ENCODE results near the gene MTMR10. TPM values are rescaled to one million over a fixed set of nuclear protein-coding genes. Genes with fewer than 3 reads are reported as not detected.

Gene MTMR10
- total RNA-seq, 1 donor from 2014 or later, result 6.6 TPM

DNA sequence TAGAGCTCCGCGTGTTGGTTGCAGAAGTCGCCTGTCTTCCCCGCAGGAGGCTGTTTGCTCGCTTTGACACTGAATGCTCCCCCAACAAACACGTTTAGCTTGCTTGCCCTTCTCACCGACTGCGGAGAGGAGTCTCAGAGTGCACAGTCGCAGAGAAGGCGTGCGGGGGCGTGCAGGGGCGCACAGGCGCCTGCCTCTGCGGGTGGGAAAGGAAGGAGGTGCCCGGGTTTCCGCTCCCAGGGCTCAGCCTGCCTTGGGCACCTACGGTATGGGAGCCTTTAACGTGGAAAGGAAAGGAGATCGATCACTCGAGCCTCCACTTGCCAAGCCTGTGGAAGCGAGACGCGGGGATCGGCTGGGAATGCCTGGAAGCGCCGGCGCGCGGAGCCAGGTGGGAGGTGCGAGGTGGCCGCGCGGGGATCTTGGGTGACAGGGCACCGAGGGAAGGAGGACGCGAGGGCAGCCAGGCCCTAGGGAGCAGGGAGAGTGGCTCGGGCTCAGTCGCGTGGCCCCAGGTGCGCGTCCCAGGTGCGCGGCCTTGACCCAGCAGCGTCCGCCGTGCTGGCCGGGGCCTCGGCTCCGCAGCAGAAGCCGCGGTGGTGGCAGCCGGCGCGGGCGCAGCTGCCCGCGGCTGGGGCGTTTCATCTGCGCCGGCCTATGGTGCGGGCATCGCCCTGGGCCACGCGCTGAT lies 87.8 kb downstream of the MTMR10 start, which contains the start of gene FAN1:
FAN1 (plus strand) TSS at position 419 of the 691 bp plus-strand sequence. CDS start 749 bp downstream, outside the sequence.
- FAIRE-seq (no peak), DNase-seq (ENCODE audit: low read depth) (peak; percentile 84)
- Histone ChIP-seq H3K36me3 (ENCODE audit: control insufficient read depth, insufficient read depth, low read length) (no peaks in the 10 kb centered on the region), H3K27me3 (ENCODE audit: control insufficient read depth, insufficient read depth, low read length) (no peaks in the 10 kb centered on the region), H3K4me3 (ENCODE audit: low read depth, low read length) (peak within 1 kb of the TSS; percentile 52)
- TF ChIP-seq, protein P1, sequence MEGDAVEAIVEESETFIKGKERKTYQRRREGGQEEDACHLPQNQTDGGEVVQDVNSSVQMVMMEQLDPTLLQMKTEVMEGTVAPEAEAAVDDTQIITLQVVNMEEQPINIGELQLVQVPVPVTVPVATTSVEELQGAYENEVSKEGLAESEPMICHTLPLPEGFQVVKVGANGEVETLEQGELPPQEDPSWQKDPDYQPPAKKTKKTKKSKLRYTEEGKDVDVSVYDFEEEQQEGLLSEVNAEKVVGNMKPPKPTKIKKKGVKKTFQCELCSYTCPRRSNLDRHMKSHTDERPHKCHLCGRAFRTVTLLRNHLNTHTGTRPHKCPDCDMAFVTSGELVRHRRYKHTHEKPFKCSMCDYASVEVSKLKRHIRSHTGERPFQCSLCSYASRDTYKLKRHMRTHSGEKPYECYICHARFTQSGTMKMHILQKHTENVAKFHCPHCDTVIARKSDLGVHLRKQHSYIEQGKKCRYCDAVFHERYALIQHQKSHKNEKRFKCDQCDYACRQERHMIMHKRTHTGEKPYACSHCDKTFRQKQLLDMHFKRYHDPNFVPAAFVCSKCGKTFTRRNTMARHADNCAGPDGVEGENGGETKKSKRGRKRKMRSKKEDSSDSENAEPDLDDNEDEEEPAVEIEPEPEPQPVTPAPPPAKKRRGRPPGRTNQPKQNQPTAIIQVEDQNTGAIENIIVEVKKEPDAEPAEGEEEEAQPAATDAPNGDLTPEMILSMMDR (IDR thresholded peaks at IDR 0.05; ENCODE audit: insufficient read depth, low read length, severe bottlenecking), result no peak

DNA sequence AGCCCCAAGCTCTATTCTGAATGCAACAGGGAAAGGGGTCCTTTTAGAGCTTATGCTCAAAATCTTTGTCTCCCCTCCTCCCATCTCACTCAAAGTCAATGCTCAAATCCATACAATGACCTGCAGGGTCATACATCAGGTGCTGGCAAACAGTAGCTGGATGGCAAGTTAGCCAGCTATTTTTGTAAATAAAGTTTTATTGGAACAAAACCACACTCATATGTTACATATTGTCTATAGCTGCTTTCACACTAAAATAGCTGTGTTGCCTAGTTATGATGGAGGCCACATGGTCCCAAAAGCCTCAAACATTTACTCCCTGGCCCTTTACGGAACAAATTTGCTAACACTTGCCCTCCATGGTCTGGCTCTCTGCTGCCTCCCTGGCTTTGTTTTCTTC lies 89.5 kb downstream of the MTMR10 start:
- H3K36me3 ChIP-seq (ENCODE audit: control insufficient read depth, insufficient read depth, low read length), result no peaks in the 10 kb centered on the region
- FAIRE-seq, result no peak
- TF ChIP-seq, protein P1 (IDR thresholded peaks at IDR 0.05; ENCODE audit: insufficient read depth, low read length, severe bottlenecking), result no peak
- H3K4me3 ChIP-seq (ENCODE audit: low read depth, low read length), result no peak overlapping the region
- no peak for DNase-seq (ENCODE audit: low read depth)
- H3K27me3 ChIP-seq (ENCODE audit: control insufficient read depth, insufficient read depth, low read length), result no peaks in the 10 kb centered on the region

GRCh38 chr15:30896211-30896606 lies 95.2 kb downstream of the MTMR10 start:
- TF ChIP-seq, protein P1 (IDR thresholded peaks at IDR 0.05; ENCODE audit: insufficient read depth, low read length, severe bottlenecking), result no peak
- no peak for DNase-seq (ENCODE audit: low read depth)
- no peaks in the 10 kb centered on the region for H3K36me3 ChIP-seq (ENCODE audit: control insufficient read depth, insufficient read depth, low read length)
- no peaks in the 10 kb centered on the region for H3K27me3 ChIP-seq (ENCODE audit: control insufficient read depth, insufficient read depth, low read length)
- no peak for FAIRE-seq
- no peak overlapping the region for H3K4me3 ChIP-seq (ENCODE audit: low read depth, low read length)

DNA sequence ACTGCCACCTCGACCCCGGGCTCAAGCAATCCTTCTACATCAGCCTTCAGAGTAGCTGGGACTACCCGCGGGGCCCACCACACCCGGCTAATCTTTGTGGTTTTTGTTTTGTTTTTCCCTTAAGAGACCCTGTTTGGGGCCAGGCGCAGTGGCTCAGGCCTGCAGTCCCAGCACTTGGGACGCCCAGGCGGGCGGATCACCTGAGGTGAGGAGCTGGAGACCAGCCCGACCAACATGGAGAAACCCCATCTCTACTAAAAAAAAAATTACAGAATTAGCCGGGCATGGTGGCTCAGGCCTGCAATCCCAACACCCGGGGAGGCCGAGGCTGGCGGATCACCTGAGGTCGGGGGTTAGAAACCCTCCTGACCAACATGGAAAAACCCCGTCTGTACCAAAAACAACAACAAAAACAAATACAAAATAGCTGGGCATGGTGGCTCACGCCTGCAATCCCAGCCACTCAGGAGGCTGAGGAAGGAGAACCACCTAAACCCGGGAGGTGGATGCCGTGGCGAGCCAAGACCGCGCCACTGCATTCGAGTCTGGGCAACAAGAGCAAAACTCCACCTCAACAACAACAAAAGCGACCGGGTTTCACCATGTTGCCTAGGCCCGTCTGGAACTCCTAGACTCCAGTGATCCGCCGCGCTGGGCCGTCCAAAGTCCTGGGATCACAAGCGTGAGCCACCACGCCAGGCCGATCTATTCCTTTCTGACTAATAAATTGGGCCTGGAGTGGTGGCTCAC lies 95.8 kb downstream of the MTMR10 start:
- TF ChIP-seq, protein P1 (IDR thresholded peaks at IDR 0.05; ENCODE audit: insufficient read depth, low read length, severe bottlenecking), result no peak
- no peaks in the 10 kb centered on the region for H3K36me3 ChIP-seq (ENCODE audit: control insufficient read depth, insufficient read depth, low read length)
- FAIRE-seq (no peak), DNase-seq (ENCODE audit: low read depth) (no peak)
- no peaks in the 10 kb centered on the region for H3K27me3 ChIP-seq (ENCODE audit: control insufficient read depth, insufficient read depth, low read length)
- no peak overlapping the region for H3K4me3 ChIP-seq (ENCODE audit: low read depth, low read length)

GRCh38 chr15:30889196-30889595 lies 102.2 kb downstream of the MTMR10 start:
- TF ChIP-seq, protein P1 (IDR thresholded peaks at IDR 0.05; ENCODE audit: insufficient read depth, low read length, severe bottlenecking), result no peak
- Histone ChIP-seq H3K36me3 (ENCODE audit: control insufficient read depth, insufficient read depth, low read length) (no peaks in the 10 kb centered on the region), H3K27me3 (ENCODE audit: control insufficient read depth, insufficient read depth, low read length) (no peaks in the 10 kb centered on the region), H3K4me3 (ENCODE audit: low read depth, low read length) (no peak overlapping the region)
- DNase-seq (ENCODE audit: low read depth) (no peak), FAIRE-seq (no peak)

Other genes with a start within 250 kb of the MTMR10 start
- gene FAN1, start 87.7 kb downstream of the MTMR10 start, total RNA-seq, result 17.6 and 22.3 TPM in 2 replicates
- gene TRPM1, start 110.1 kb upstream of the MTMR10 start, total RNA-seq, result under 0.01 and 0.13 TPM in 2 replicates

Measured in bronchial epithelial cell (primary cell).